IMR-90 (cell line): Measurements from ENCODE around the gene GAREM1. TPM values are rescaled to one million over a fixed set of nuclear protein-coding genes. Genes with fewer than 3 reads are reported as not detected.

Experiments
- ATAC-seq: fragments of 200-7000 bp; cut with Tn5 transposase; 2 replicates; pipeline ENCODE4 v1.9.1; 2020; ENCODE audit warnings: low read depth, mild to moderate bottlenecking, moderate library complexity
- BruUV-seq: library from RNA; stranded (reverse); fragments of 400-500 nt; replicated peaks from 2 replicates; lab custom pipeline; 2021; lab: Mats Ljungman, UMichigan
- CTCF ChIA-PET: fragments of 300-600 bp; formaldehyde crosslinking; extraction: SDS; loops from one replicate; lab custom pipeline; 2021; ENCODE audit warnings: antibody characterized with exemption; lab: Yijun Ruan, JAX
- POLR2A ChIA-PET: fragments of 300-600 bp; sonication (Branson Sonifier 250); formaldehyde crosslinking; loops from one replicate; lab custom pipeline; 2022; ENCODE audit warnings: antibody characterized with exemption; ENCODE audit not compliant: unreplicated experiment; lab: Charles Lee
- DNase-seq: peaks from one replicate; pipeline ENCODE4 v3.0.0; 2013
- H2AFZ ChIP-seq: replicated peaks from 2 replicates; pipeline ENCODE3; 2013; ENCODE audit warnings: low read length, mild to moderate bottlenecking; ENCODE audit not compliant: poor library complexity
- H2AK5ac ChIP-seq: 2 replicates; pipeline ENCODE4 v1.6.1; 2013; ENCODE audit warnings: low read depth, low read length, inconsistent platforms
- H2AK9ac ChIP-seq: replicated peaks from 2 replicates; pipeline ENCODE3; 2013; ENCODE audit warnings: mild to moderate bottlenecking, low read depth, low read length, moderate library complexity; ENCODE audit not compliant: poor library complexity
- H2BK120ac ChIP-seq: 2 replicates; pipeline ENCODE4 v1.6.1; 2013; ENCODE audit warnings: low read depth, low read length, inconsistent platforms
- H2BK15ac ChIP-seq: 3 replicates; pipeline ENCODE4 v1.6.1; 2013; ENCODE audit warnings: low read depth, low read length, inconsistent platforms
- H2BK20ac ChIP-seq: 2 replicates; pipeline ENCODE4 v1.6.1; 2013; ENCODE audit warnings: low read depth, mild to moderate bottlenecking, inconsistent platforms, low read length, moderate library complexity
- H2BK5ac ChIP-seq: 2 replicates; pipeline ENCODE4 v1.6.1; 2013; ENCODE audit warnings: mild to moderate bottlenecking, low read depth, low read length, inconsistent platforms; ENCODE audit not compliant: poor library complexity, severe bottlenecking
- H3K14ac ChIP-seq: replicated peaks from 2 replicates; pipeline ENCODE4 v1.6.1; 2013; ENCODE audit warnings: low read depth, low read length, inconsistent platforms
- H3K18ac ChIP-seq: 2 replicates; pipeline ENCODE4 v1.6.1; 2013; ENCODE audit warnings: low read depth, low read length, control low read depth
- H3K23ac ChIP-seq: 2 replicates; pipeline ENCODE4 v1.6.1; 2013; ENCODE audit warnings: low read depth, low read length, inconsistent platforms
- H3K27ac ChIP-seq: 2 replicates; pipeline ENCODE4 v1.5.1; 2013; ENCODE audit warnings: mild to moderate bottlenecking, control low read depth, low read length; ENCODE audit not compliant: insufficient read depth
- H3K27me3 ChIP-seq: 2 replicates; pipeline ENCODE4 v1.6.1; 2013; ENCODE audit warnings: low read length; ENCODE audit not compliant: control insufficient read depth, insufficient read depth
- H3K36me3 ChIP-seq: 2 replicates; pipeline ENCODE4 v1.6.1; 2013; ENCODE audit warnings: low read length, mixed read lengths; ENCODE audit not compliant: control insufficient read depth, insufficient read depth
- H3K4ac ChIP-seq: 2 replicates; pipeline ENCODE4 v1.6.1; 2013; ENCODE audit warnings: low read depth, low read length, inconsistent platforms
- H3K4me1 ChIP-seq: 2 replicates; pipeline ENCODE4 v1.6.1; 2013; ENCODE audit warnings: low read length, mixed read lengths; ENCODE audit not compliant: control insufficient read depth, insufficient read depth
- H3K4me2 ChIP-seq: 2 replicates; pipeline ENCODE4 v1.6.1; 2013; ENCODE audit warnings: low read depth, mild to moderate bottlenecking, control low read depth, low read length, moderate library complexity
- H3K4me3 ChIP-seq: 2 replicates; pipeline ENCODE4 v1.5.1; 2013; ENCODE audit warnings: low read depth, mild to moderate bottlenecking, control low read depth, low read length, moderate library complexity; ENCODE audit not compliant: insufficient read depth
- H3K56ac ChIP-seq: 2 replicates; pipeline ENCODE4 v1.6.1; 2013; ENCODE audit warnings: low read length, inconsistent platforms; ENCODE audit not compliant: insufficient read depth; ENCODE audit errors: extremely low read depth
- H3K79me1 ChIP-seq, 2 experiments: 2 replicates each; pipeline ENCODE4 v1.6.1; 2013; ENCODE audit warnings: low read length in 2 of 2, inconsistent platforms in 1 of 2, low read depth in 1 of 2
- H3K9ac ChIP-seq: 2 replicates; pipeline ENCODE4 v1.6.1; 2013; ENCODE audit warnings: low read depth, low read length, control low read depth
- H3K9me1 ChIP-seq: 2 replicates; pipeline ENCODE4 v1.6.1; 2013; ENCODE audit warnings: low read length, inconsistent platforms; ENCODE audit not compliant: insufficient read depth
- H3K9me3 ChIP-seq: 2 replicates; pipeline ENCODE4 v1.6.1; 2013; ENCODE audit warnings: low read length; ENCODE audit not compliant: control insufficient read depth, insufficient read depth
- H4K20me1 ChIP-seq: 2 replicates; pipeline ENCODE4 v1.6.1; 2013; ENCODE audit warnings: low read length, inconsistent platforms; ENCODE audit not compliant: insufficient read depth
- H4K5ac ChIP-seq: 2 replicates; pipeline ENCODE4 v1.6.1; 2013; ENCODE audit warnings: mild to moderate bottlenecking, low read depth, low read length, control low read depth
- H4K8ac ChIP-seq, 2 experiments: 2 replicates each; pipeline ENCODE4 v1.6.1; 2013; ENCODE audit warnings: low read depth in 2 of 2, low read length in 2 of 2, control low read depth in 1 of 2, inconsistent platforms in 1 of 2
- H4K91ac ChIP-seq: 2 replicates; pipeline ENCODE4 v1.6.1; 2013; ENCODE audit warnings: low read depth, low read length, inconsistent platforms; ENCODE audit not compliant: insufficient read depth
- FOS ChIP-seq: fragments of 150-350 bp; IDR thresholded peaks from 2 replicates; pipeline ENCODE4 v1.6.1; 2016; ENCODE audit warnings: low read depth, low read length
- MXI1 ChIP-seq: IDR thresholded peaks from 2 replicates; pipeline ENCODE4 v1.6.1; 2012; ENCODE audit warnings: low read depth, mild to moderate bottlenecking, low read length, moderate library complexity, borderline replicate concordance
- RFX5 ChIP-seq: IDR thresholded peaks from 2 replicates; pipeline ENCODE4 v1.8.0; 2012; ENCODE audit warnings: low read depth, mild to moderate bottlenecking, low read length, moderate library complexity
- SMC3 ChIP-seq: fragments of 150-350 bp; IDR thresholded peaks from 2 replicates; pipeline ENCODE4 v1.6.1; 2016; ENCODE audit warnings: low read depth, mild to moderate bottlenecking, antibody characterized with exemption, low read length, moderate library complexity
- WGBS, 2 experiments: methylation state at CpG; one replicate each; pipeline versions ENCODE4 v1.1.5 to v1.1.7; 2013; ENCODE audit warnings: missing lambda C conversion rate in 2 of 2; ENCODE audit not compliant: insufficient read length in 1 of 2; ENCODE audit errors: extremely low coverage in 2 of 2; 5-methylcytosine and 5-hydroxymethylcytosine counted together
- dilution Hi-C: fragments of 300-500 bp; cut with HindIII; formaldehyde crosslinking; loops from one replicate; pipeline ENCODE4 v1.14.3; 2018; ENCODE audit warnings: low sequenced_read_pairs; ENCODE audit not compliant: unreplicated experiment
- in situ Hi-C: fragments of 300-500 bp; cut with MboI; formaldehyde crosslinking; loops from 3 replicates; pipeline ENCODE4 v1.14.3; 2019; ENCODE audit warnings: low sequenced_read_pairs, inconsistent platforms, mixed read lengths
- intact Hi-C: fragments of 100-400 bp; cut with micrococcal nuclease; formaldehyde crosslinking; loops from 2 replicates; pipeline ENCODE4 v1.10.0; 2022
- polyA plus RNA-seq, 3 experiments: library from polyadenylated mRNA; depleted of rRNA; stranded (reverse); fragments of >200 nt; gene quantifications; 2 replicates each; pipeline ENCODE4 v1.2.3, GENCODE V29; 2012; ENCODE audit warnings: low replicate concordance in 1 of 3
- total RNA-seq: library from RNA; depleted of rRNA; stranded (reverse); fragments of >200 nt; gene quantifications from 2 replicates; pipeline ENCODE4 v1.2.3, GENCODE V29; 2012

GAREM1 gene
- total and polyA plus RNA-seq, 2 of the 4 experiments (the other 2 are of a cell fraction), result 1.4 to 2.3 TPM

DNA sequence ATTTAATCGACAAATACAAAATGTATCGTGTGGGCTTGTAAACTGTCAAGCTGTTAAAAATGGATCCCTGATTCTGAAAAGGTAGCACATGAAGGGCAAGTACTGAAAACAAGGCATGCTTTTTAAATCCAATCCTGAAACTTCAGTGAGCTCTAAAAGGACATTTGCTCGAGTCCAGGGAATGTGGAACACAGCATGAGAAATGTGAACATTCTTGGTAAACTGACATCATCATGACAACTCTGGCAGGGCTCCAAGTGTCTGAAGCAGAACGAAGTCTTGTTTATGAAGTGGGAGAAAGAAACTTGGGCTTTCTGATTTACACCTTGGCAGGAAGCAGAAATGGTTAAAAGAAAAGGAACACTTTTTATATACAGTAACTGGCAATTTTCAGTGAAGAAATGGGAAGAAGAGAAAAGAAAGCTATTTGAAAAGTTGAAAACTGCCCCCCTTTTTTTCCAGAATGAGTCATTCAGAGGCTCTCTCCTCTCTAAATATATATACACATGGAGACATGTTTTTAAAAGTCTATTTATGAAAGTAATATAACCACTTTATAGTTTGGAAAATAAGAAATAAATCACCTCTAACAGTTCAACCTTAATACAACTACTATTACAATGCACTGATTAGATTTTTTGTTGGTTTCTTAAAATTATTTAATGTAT is 120.8 kb downstream of the GAREM1 start:
- peak overlapping the region; percentile 72 for H3K4me2 ChIP-seq
- dilution Hi-C loops (no loop called here), intact Hi-C loops (no loop called here), in situ Hi-C loops (no loop called here)
- peaks cover 3% of the 10 kb centered on the region for H3K4me1 ChIP-seq
- WGBS, 2 experiments, result no CpG with 5 or more reads among the region's 4 CpGs
- BruUV-seq, result no TSS peak
- POLR2A ChIA-PET, result no interaction called here
- CTCF ChIA-PET, result interaction anchor here (1.4 kb wide), 1 partner anchor 121 kb away, joined by 7 read pairs; the partner anchor contains the start of gene GAREM1
- peak; percentile 97 for DNase-seq
- H3K27me3 ChIP-seq, result no peaks in the 10 kb centered on the region
- TF ChIP-seq FOS (peak; percentile 57; the same call in 1 of the 2 replicates), SMC3 (no peak), RFX5 (no peak), MXI1 (0 out of 2 replicates have a peak, but pooled peaks have one; percentile 36)
- ATAC-seq, result peak; percentile 69
- H3K79me1 ChIP-seq, result no peaks in the 10 kb centered on the region
- H3K23ac ChIP-seq, result peak overlapping the region; percentile 57; the same call in 1 of the 2 replicates
- H2BK120ac ChIP-seq, result peak overlapping the region; percentile 92
- H2BK5ac ChIP-seq, result peak overlapping the region; percentile 99
- peak overlapping the region; percentile 22 to 90; a peak in 3 of 4 replicates for H4K8ac ChIP-seq
- H3K36me3 ChIP-seq, result no peaks in the 10 kb centered on the region
- H3K27ac ChIP-seq, result peak overlapping the region; percentile 66
- H2AK9ac ChIP-seq, result no peak overlapping the region
- H2BK20ac ChIP-seq, result peak overlapping the region; percentile 91
- H3K9ac ChIP-seq, result peak overlapping the region; percentile 65; the same call in 1 of the 2 replicates
- peak overlapping the region; percentile 55 for H3K4me3 ChIP-seq
- H4K20me1 ChIP-seq, result no peaks in the 10 kb centered on the region
- peak overlapping the region; percentile 49 for H3K56ac ChIP-seq
- H4K91ac ChIP-seq, result peak overlapping the region; percentile 77; the same call in 1 of the 2 replicates
- no peaks in the 10 kb centered on the region for H3K9me3 ChIP-seq
- no peak overlapping the region for H2AFZ ChIP-seq
- peak overlapping the region; percentile 93; the same call in 1 of the 2 replicates for H3K14ac ChIP-seq
- H2AK5ac ChIP-seq, result no peak overlapping the region
- H3K4ac ChIP-seq, result peak overlapping the region; percentile 70; the same call in 1 of the 2 replicates
- peak overlapping the region; percentile 64; the same call in 1 of the 2 replicates for H3K18ac ChIP-seq
- no peaks in the 10 kb centered on the region; the same call in 1 of the 2 replicates for H3K9me1 ChIP-seq
- peak overlapping the region; percentile 25; the same call in 1 of the 2 replicates for H4K5ac ChIP-seq
- H2BK15ac ChIP-seq, result peak overlapping the region; percentile 97; the same call in 2 of the 3 replicates
